HT-29 (cell line): ENCODE measurements around the gene SDC4. TPM values are rescaled to one million over a fixed set of nuclear protein-coding genes. Genes with fewer than 3 reads are reported as not detected.
A peak's percentile ranks its signal among the peaks of the same experiment; 100 is the strongest.

ENCODE experiments used
- DNase-seq: peaks from one replicate; pipeline ENCODE4 v3.0.0-alpha.2; 2015; ENCODE audit warnings: low spot score
- total RNA-seq: library from RNA; depleted of rRNA; stranded (reverse); fragments of >200 nt; shearing (Covaris generic); gene quantifications from 2 replicates; pipeline ENCODE4 v1.2.3, GENCODE V29; 2014; rRNA removed

SDC4 gene
- total RNA-seq, 1 experiment from 2014 or later, result 90.1 TPM

DNA sequence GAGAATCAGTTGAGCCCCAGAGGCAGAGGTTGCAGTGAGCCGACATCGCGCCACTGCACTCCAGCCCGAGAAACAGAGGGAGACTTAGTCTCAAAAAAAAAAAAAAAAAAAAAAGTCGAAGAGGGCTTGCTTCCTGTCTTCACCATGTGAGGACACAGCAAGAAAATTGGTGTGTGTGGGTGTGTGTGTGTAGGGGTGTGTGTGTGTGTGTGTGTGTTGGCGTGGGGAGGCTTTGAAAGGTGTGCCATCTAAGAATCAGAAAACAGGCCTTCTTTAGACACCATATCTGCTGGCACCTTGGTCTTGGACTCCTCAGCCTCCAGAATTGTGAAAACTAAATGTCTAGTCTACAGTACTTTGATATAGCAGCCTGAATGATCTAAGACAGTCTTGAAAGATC, 48.4 kb downstream of the SDC4 start:
- no peak for DNase-seq

DNA sequence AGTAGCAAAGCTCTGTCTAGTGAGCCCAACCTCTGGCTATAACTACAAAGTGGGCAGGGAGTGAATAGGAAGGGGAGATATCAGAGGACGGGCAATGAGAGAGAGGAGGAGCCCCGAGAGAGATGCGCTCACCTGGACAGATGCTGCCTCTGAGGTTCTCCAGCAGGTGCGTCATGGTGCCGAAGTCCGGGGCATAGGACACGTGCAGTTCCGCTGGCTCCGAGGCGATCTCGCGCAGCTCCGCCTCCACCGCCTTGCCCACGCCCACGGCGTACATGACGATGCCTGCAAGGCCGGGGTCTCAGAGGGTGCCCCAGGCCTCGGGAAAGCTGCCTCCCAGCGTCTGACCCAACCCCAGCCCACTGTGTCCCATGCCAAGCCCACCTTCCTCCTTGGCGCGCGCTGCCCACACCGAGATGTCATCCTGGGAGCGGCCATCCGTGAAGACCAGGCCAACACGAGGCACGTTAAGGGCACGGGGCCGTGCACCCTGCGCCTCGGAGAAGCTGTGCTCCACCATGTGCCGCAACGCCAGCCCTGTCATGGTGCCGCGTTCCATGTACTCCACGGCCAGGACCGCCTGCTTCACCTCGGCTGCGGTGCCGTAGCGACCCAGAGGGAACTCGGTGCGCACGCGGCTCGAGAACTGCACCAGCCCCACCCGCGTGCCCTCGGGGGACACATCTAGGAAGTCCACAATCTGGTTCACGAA, 50.3 kb downstream of the SDC4 start:
- no peak for DNase-seq

DNA sequence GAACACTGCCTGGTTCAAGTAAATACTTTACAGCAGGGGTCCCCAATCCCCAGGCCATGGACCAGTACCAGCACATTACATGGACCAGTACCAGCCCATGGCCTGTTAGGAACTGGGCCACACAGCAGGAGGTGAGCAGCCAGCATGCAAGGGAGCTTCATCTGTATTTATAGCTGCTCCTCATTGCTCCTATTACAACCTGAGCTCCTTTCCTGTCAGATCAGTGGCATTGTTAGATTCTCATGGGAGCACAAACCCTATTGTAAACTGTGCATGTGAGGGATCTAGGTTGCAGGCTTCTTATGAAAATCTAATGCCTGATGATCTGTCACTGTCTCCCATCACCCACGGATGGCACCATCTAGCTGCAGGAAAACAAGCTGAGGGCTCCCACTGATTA, 53.6 kb downstream of the SDC4 start:
- DNase-seq, result no peak

DNA sequence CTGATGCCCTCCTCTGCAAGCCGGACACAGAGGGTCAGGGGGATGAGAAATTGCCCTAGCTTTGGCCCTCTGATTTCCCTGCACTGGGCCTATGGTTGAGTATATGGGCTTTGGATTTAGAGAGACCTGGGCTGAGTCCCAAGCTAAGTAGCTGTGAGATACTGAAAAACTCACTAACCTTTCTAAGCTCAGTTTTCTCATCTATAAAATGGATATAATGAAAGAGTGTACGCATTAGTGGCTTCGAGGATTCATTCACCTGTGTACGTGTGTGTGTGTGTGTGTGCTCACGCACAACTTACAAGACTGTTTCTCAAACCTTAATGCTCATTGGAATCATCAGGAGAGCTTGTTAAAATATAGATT, 54.2 kb downstream of the SDC4 start:
- no peak for DNase-seq

DNA sequence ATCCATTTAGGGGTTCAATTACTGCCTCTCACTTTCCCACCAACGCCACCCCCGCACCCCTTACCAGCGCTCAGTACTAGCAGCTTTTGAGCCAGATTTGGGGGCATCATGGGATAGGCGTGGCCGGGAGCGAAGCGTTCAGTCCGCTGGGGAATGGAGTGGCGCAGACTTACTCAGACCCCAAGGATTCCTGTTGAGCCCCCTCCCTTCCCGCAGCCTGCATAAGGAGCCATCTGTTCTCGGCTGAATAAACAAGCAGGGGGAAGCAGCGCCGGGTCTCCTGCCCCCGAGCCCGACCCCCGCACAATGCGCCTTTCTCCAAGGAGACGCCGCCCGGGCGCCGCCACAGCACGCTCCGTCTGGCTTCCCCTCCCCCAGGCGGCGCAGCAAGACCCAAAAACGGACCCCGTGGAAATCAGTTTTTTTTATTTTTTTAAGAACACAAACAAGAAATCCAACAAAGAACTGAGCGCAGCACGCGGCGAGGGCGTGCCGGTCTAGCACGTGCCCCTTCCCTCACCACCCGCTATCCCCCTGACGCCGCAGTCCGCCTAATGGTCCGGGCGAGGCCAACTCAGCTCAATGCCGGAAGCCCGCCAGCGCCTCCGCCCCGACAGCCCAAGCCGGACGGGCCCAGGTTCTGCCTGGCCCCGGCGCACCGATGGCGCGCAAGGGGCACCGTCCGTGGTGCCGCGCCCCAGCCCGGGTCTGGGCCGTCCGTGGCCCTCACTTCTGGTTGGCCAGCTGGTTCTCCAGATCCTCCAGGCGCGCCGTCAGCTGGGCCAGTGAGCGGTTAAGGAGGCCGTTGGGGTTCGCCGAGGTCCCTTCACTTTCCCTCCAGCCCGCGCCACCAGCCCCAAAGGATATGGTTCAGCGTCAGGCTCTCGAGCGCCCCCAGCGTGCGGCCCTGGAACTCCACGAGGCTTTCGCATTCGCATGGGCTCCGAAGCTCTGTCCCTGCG, 54.9 kb downstream of the SDC4 start:
- DNase-seq, result peak; percentile 92

DNA sequence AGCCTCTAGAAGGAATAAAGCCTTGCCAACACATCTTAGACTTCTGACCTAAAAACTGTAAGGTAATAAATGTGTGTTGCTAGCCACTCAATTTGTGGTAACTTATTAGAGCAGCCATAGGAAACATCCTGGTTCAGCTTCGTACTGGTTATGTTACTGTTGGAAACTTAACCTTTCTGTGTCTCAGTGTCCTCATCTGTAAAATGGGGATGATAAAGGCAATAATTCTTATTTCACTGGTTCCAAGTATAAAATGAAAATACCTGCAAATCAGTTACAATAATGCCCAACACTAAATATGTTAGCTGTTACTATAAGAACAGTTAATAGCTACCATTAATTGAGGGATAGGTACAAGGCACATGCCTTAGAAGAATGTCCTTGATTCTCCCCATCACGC, 55.9 kb downstream of the SDC4 start:
- DNase-seq, result no peak

DNA sequence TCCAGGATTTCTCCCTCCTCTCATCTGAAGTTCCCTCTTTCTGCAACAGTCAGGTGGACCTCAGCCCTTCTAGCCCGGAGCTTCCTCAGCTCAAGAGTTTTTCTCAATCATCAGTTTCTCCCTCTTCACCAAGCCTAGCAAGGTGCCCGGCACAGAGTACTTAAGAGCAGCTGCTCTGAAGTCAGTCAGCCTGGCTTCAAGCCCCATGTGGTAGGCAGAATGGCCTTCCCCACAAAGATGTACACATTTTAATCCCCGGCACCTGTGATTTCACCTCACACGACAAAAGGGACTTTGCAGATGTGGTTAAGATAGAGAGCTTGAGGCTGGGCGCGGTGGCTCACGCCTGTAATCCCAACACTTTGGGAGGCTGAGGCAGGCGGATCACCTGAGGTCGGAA, 56.7 kb downstream of the SDC4 start:
- no peak for DNase-seq

DNA sequence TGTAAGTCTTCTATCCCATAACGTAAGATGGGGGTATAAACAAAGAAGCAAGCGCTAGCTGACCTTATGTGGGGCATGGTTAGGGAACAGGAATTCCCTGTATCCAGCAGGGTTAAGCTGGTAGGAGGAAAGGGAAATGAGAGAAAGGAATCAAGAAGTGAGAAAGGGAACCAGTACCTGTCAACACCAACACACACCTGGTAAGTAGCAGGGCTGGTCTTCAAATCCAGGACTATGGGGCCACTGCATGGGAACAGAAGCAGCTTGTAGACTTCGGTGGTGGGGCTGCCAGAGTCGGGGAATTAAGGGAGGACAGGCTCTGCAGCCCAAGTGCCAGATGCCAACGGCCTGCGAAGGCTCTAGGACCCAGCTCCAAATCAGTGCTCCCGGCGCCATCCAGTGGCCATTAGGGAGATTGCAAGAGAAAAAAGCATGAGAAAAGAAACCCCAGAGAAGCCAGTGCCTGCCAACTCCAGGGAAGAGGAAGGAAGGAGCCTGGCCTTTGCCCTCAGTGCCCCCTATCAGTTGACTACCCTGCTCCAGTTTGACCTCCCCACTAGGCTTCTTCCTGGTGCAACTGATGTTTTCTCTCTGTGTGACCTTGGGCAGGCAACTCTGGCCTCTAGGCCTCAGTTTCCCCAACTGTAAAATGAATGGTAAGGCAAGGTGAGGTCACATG, 57.4 kb downstream of the SDC4 start:
- DNase-seq, result peak; percentile 99

DNA sequence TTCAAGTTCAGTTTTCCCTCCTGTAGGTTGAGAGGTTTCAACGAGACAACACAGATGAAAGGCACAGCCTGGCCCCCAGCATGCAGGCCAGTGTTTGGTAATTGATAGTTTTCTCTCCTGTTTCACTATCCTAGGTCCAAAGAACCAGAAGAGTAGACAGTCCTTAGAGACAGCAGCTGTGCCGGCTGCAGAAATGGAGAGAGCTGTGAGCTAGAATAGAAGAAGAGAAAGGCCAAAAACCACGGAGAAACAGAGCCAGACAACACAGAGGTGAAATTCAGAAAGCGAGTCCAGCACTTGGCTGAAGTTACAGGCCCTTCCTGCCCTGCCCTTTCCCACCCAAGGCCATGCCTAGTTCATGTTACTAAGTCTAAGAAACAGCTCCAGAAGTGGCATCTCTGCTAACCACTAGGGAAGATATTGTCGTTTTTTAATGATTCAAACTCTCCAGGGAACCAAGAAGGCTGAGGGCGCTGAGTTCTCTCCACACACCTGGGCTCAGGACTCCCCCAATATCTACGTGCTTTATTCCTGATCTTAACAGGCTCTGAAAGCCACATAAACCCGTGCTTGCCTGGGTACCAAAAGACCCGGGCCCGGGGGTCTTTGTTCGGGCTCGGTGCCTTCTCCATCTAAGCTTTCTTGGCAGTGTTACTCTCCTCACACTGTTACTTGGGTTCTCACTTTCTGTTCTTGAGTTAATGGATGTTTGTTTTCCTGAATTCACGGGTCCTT, 58.1 kb downstream of the SDC4 start:
- DNase-seq, result no peak

DNA sequence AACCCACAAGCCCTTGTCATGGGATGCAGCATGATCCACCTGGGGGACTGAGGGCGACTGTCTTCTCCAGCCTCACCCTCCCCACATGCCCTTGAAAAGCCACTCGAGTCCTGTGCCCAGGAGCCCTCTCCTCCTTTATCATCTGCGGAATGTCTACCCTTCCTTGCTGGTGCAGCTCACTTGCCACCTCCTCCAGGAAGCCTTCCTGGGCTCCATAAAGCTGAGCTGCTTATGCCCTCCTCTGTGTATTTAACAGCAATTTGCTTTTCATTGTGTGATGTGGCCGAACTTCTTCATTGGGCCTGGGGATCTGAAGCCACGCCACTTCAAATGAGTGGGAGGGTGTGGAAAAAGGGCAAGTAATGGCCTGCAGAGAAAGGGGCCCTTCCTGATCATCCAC, 59.4 kb downstream of the SDC4 start:
- DNase-seq, result no peak

DNA sequence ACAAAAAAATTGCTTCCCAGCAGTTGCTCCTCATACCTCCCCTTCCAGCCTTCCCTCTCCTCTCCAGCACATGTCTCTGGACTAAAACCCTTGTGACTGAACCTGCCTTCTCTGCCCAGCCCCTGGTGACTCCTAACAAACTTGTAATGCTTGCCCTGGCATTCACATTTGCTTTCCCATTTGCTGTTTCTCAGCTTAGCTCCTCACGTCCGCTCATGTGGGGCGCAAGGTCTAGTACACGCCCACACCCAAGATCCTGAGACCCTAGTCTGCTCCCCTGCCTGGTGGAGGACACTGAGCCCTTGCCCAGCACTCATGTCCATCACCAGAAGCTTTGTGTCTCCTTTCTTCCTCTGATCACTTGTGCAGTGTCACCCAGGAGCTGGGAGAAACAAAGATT, 59.8 kb downstream of the SDC4 start:
- DNase-seq, result no peak

DNA sequence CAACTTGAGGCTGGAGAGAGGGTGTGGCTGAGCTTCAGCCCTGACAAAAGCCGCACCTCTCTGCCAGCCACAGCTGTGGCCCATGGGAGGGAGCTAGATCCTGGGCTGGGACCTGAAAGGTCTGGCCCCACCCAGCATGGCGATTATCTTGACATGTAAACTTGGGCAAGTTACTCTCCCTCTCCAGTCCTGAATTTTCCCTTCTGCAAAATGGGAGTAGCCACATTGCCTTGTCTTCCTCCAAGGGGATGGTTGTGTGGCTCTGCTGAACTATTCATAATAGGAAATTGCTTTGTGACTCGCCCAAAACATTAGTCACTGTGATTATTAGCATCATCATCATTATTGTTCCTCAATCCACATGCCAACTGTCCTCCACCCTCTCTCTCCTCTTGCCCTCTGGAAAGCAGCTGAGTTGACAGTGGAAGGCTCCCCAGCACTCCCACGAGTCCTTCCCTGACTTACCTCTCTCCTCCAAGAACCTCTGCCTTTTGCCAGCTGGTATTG, 64.6 kb downstream of the SDC4 start:
- no peak for DNase-seq

DNA sequence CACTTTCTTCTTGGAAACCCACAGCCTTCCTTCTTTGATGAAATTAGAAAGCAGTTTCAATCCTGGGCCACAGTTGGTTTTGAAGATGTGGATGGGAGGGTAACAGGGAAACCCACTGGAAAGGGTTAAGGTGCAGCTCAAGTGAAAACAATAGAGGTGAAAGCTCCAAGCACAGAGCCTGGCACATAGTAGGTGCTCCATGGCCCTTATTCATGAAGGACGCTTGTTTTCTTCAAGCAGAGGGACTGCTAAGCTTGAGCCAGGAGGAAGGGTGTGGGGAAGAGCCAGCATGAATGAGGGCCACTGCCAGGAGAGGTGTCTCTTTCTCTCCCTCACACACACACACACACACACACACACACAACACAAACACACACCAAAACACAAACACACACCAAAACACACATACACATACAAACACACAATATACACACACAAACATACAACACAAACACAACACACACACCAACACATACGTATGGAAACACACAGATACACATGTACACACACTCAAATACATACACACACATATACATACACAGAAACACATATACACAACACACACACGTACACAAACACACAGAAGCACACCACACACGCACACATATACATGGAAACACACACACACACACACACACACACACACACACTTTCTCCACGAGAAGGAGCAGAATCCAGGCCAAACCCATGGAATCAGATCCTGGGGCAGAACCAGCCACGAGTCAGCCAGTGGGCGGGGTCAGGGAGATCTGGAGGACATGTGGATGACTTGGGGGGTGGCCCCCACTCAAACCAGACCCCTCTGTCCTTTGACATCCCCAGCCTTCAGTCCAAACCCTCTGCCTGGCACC, 65.3 kb downstream of the SDC4 start:
- no peak for DNase-seq

DNA sequence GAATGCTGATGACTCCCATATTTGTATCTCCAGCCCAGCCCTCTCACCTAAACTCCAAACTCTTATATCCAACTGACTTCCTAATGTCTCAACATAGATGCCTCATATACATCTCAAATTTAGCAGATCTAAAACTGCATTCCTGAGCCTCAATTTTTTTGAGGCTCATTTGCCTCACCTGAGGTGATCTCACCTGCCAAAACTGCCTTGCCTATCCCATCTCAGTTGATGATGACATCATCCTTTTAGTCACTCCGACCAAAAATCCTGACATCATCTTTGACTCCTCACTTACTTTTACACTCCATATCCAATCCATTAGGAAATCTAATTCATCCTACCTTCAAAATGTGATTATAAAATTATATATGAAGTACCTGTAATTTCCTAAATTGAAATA, 68.2 kb downstream of the SDC4 start:
- DNase-seq, result no peak

DNA sequence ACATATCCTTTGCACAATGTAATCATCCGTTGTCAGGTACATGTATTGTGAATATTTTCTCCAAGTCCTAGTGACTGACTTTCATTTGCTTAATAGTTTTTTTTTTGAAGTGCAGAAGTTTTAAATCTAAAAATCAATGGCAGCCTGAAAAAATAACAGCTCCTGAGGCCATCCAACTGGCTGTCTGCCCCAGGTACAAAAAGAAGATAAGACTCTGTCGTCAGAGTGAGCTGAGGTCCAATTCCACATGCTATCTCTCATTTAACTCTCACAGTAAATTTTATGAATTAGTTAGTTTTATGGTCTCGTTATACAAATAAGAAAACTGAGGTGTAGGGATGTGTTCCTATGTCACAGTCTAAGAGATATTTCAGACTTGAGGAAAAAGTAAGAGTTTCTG, 72.9 kb downstream of the SDC4 start:
- no peak for DNase-seq

Other genes starting within 250 kb of the SDC4 start
- gene KCNS1, start 247.3 kb downstream of the SDC4 start, total RNA-seq, result not detected in 2 replicates
- not detected in 2 replicates for gene WFDC5, start 233.2 kb downstream of the SDC4 start, total RNA-seq
- not detected in 2 replicates for gene WFDC12, start 224.0 kb downstream of the SDC4 start, total RNA-seq
- gene PI3, start 173.5 kb downstream of the SDC4 start, total RNA-seq, result 2.0 and 6.6 TPM in 2 replicates
- gene SEMG1, start 141.4 kb downstream of the SDC4 start, total RNA-seq, result not detected in 2 replicates
- gene SEMG2, start 127.1 kb downstream of the SDC4 start, total RNA-seq, result not detected in 2 replicates
- gene SLPI, start 93.9 kb downstream of the SDC4 start, total RNA-seq, result 9.1 and 13.5 TPM in 2 replicates
- gene RBPJL, start 41.6 kb downstream of the SDC4 start, total RNA-seq, result not detected in 2 replicates
- 0.13 and 0.46 TPM in 2 replicates for gene MATN4, start 40.1 kb downstream of the SDC4 start, total RNA-seq
- 73.6 and 74.7 TPM in 2 replicates for gene SYS1, start 14.7 kb upstream of the SDC4 start, total RNA-seq
- gene TP53TG5, start 29.9 kb upstream of the SDC4 start, total RNA-seq, result 0.23 and 1.6 TPM in 2 replicates
- 66.6 and 84.8 TPM in 2 replicates for gene DBNDD2, start 59.9 kb upstream of the SDC4 start, total RNA-seq
- 164 and 165 TPM in 2 replicates for gene PIGT, start 67.7 kb upstream of the SDC4 start, total RNA-seq
- gene WFDC2, start 121.3 kb upstream of the SDC4 start, total RNA-seq, result 17.7 and 21.9 TPM in 2 replicates
- gene SPINT3, start 167.2 kb upstream of the SDC4 start, total RNA-seq, result not detected in 2 replicates
- gene WFDC6, start 191.1 kb upstream of the SDC4 start, total RNA-seq, result not detected in 2 replicates
- gene EPPIN, start 199.0 kb upstream of the SDC4 start, total RNA-seq, result not detected in 2 replicates
- gene WFDC8, start 230.9 kb upstream of the SDC4 start, total RNA-seq, result not detected in 2 replicates